Measurements from ENCODE around the gene OR13F1.

- TF ChIP-seq, protein P1, sequence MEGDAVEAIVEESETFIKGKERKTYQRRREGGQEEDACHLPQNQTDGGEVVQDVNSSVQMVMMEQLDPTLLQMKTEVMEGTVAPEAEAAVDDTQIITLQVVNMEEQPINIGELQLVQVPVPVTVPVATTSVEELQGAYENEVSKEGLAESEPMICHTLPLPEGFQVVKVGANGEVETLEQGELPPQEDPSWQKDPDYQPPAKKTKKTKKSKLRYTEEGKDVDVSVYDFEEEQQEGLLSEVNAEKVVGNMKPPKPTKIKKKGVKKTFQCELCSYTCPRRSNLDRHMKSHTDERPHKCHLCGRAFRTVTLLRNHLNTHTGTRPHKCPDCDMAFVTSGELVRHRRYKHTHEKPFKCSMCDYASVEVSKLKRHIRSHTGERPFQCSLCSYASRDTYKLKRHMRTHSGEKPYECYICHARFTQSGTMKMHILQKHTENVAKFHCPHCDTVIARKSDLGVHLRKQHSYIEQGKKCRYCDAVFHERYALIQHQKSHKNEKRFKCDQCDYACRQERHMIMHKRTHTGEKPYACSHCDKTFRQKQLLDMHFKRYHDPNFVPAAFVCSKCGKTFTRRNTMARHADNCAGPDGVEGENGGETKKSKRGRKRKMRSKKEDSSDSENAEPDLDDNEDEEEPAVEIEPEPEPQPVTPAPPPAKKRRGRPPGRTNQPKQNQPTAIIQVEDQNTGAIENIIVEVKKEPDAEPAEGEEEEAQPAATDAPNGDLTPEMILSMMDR (IDR thresholded peaks at IDR 0.05): no peak
- TF ChIP-seq POLR2A (IDR thresholded peaks at IDR 0.05): no peak
- TF ChIP-seq EP300 (IDR thresholded peaks at IDR 0.05): no peak
These were observed 35.8 kb upstream of the OR13F1 start for GRCh38 chr9:104468261-104468660.

All from tibial nerve (tissue), 4 donors.